Neural cell (in vitro differentiated cells): ENCODE data around the gene LILRB3.
"Not testable (repeated sequence)": the region's sequence is repeated elsewhere in the genome, so short reads cannot be mapped to it uniquely, and the experiment has no call there.

ENCODE experiments used
- CTCF ChIP-seq: fragments of 450-650 bp; IDR thresholded peaks from 2 replicates; pipeline ENCODE4 v1.5.1; 2014; ENCODE audit warnings: antibody characterized with exemption, mild to moderate bottlenecking, moderate library complexity; ENCODE audit not compliant: poor library complexity, severe bottlenecking
- EP300 ChIP-seq: fragments of 450-650 bp; conservative IDR thresholded peaks from 2 replicates; pipeline ENCODE4 v1.6.1; 2014; ENCODE audit warnings: antibody characterized with exemption, mild to moderate bottlenecking, moderate library complexity; ENCODE audit not compliant: poor library complexity, severe bottlenecking
- EZH2 ChIP-seq: fragments of 200-600, 300-800 bp; shearing (Covaris generic), sonication (generic); IDR thresholded peaks from 2 replicates; pipeline ENCODE4 v1.6.1; 2014; ENCODE audit warnings: antibody characterized with exemption, low read length, borderline replicate concordance, mild to moderate bottlenecking; ENCODE audit not compliant: insufficient read depth, poor library complexity, severe bottlenecking
- MXI1 ChIP-seq: fragments of 450-650 bp; conservative IDR thresholded peaks from 2 replicates; pipeline ENCODE4 v1.6.1; 2014; ENCODE audit warnings: antibody characterized with exemption, mild to moderate bottlenecking; ENCODE audit not compliant: poor library complexity, severe bottlenecking
- POLR2AphosphoS5 ChIP-seq: IDR thresholded peaks from 2 replicates; pipeline ENCODE4 v1.6.1; 2012
- RAD21 ChIP-seq: fragments of 450-650 bp; conservative IDR thresholded peaks from 2 replicates; pipeline ENCODE4 v1.6.1; 2014; ENCODE audit warnings: antibody characterized with exemption, mild to moderate bottlenecking, moderate library complexity
- REST ChIP-seq: IDR thresholded peaks from 2 replicates; pipeline ENCODE4 v1.6.1; 2012; ENCODE audit warnings: borderline replicate concordance
- SMC3 ChIP-seq: fragments of 450-650 bp; conservative IDR thresholded peaks from 2 replicates; pipeline ENCODE4 v1.6.1; 2014; ENCODE audit warnings: antibody characterized with exemption, mild to moderate bottlenecking, moderate library complexity; ENCODE audit not compliant: poor library complexity
- TAF1 ChIP-seq: IDR thresholded peaks from 2 replicates; pipeline ENCODE4 v1.6.1; 2012; ENCODE audit warnings: low read depth

GRCh38 chr19:54222474-54223276 lies at the start of gene LILRB3:
- not testable (repeated sequence) for TF ChIP-seq POLR2AphosphoS5, CTCF, EP300, EZH2, TAF1, RAD21, MXI1, SMC3, REST
